B cell (primary cell): Measurements from ENCODE around the gene KRT74.

Source experiments
- CTCF ChIP-seq: fragments of 200-600 bp; IDR thresholded peaks from one replicate; pipeline ENCODE4 v1.8.0; 2022; ENCODE audit warnings: antibody characterized with exemption, mild to moderate bottlenecking
- EZH2 ChIP-seq: IDR thresholded peaks from 2 replicates; pipeline ENCODE4 v1.6.1; 2012; ENCODE audit warnings: borderline replicate concordance, low read depth, mild to moderate bottlenecking, moderate library complexity, low read length; ENCODE audit not compliant: insufficient read depth, poor library complexity, severe bottlenecking

- TF ChIP-seq EZH2 (no peak), CTCF (no peak)
Measured at GRCh38 chr12:52587563-52587962, 13.9 kb upstream of the KRT74 start.
